Liver (tissue), 9 donors: ENCODE data around the gene SH3RF3. TPM values are rescaled to one million over a fixed set of nuclear protein-coding genes. Genes with fewer than 3 reads are reported as not detected.

Source experiments
- DNase-seq: peaks from one replicate; pipeline ENCODE4 v3.0.0-alpha.2; 2017; ENCODE audit warnings: low spot score
- H3K27ac ChIP-seq, 2 donors: one replicate each; pipeline ENCODE4 v1.7.0; 2013; ENCODE audit warnings: inconsistent platforms in 2 of 2, low read length in 2 of 2, control low read depth in 1 of 2, low read depth in 1 of 2, mild to moderate bottlenecking in 1 of 2
- H3K27me3 ChIP-seq, 4 donors: one replicate each; pipeline versions ENCODE4 v1.6.1 to v1.7.0; 2013; ENCODE audit warnings: low read length in 3 of 4, inconsistent platforms in 1 of 4, mild to moderate bottlenecking in 1 of 4, moderate library complexity in 1 of 4; ENCODE audit not compliant: control insufficient read depth in 4 of 4, insufficient read depth in 4 of 4
- H3K36me3 ChIP-seq, 4 donors: one replicate each; pipeline versions ENCODE4 v1.6.1 to v1.7.0; 2013; ENCODE audit warnings: low read length in 3 of 4, mild to moderate bottlenecking in 3 of 4, low read depth in 1 of 4, moderate library complexity in 1 of 4; ENCODE audit not compliant: control insufficient read depth in 4 of 4, insufficient read depth in 3 of 4
- H3K4me1 ChIP-seq, 4 donors: one replicate each; pipeline versions ENCODE4 v1.6.1 to v1.7.0; 2013; ENCODE audit warnings: low read length in 3 of 4, mild to moderate bottlenecking in 3 of 4, moderate library complexity in 1 of 4; ENCODE audit not compliant: control insufficient read depth in 4 of 4, insufficient read depth in 4 of 4
- H3K4me3 ChIP-seq, 3 donors: one replicate each; pipeline versions ENCODE4 v1.6.1 to v1.7.0; 2013; ENCODE audit warnings: low read length in 3 of 3, control low read depth in 1 of 3, low read depth in 1 of 3, mild to moderate bottlenecking in 1 of 3
- H3K9ac ChIP-seq, 2 donors: one replicate each; pipeline ENCODE4 v1.7.0; 2013; ENCODE audit warnings: low read length in 2 of 2, mild to moderate bottlenecking in 2 of 2, moderate library complexity in 2 of 2, control low read depth in 1 of 2, low read depth in 1 of 2
- H3K9me3 ChIP-seq, 4 donors: one replicate each; pipeline versions ENCODE4 v1.6.1 to v1.7.0; 2013; ENCODE audit warnings: low read length in 3 of 4; ENCODE audit not compliant: control insufficient read depth in 4 of 4
- EGR1 ChIP-seq, 2 donors: IDR thresholded peaks; 2 replicates each; pipeline ENCODE4 v1.6.1; 2016 to 2018; ENCODE audit warnings: antibody characterized with exemption in 2 of 2, low read depth in 2 of 2
- FOXA1 ChIP-seq: IDR thresholded peaks from 2 replicates; pipeline ENCODE4 v1.6.1; 2016; ENCODE audit warnings: antibody characterized with exemption
- FOXA2 ChIP-seq: IDR thresholded peaks from 2 replicates; pipeline ENCODE4 v1.6.1; 2016; ENCODE audit warnings: antibody characterized with exemption
- GABPA ChIP-seq, 2 donors: IDR thresholded peaks in 1 of 2; conservative IDR thresholded peaks in 1 of 2; 2 replicates each; pipeline ENCODE4 v1.6.1; 2016; ENCODE audit warnings: antibody characterized with exemption in 2 of 2, mild to moderate bottlenecking in 1 of 2, moderate library complexity in 1 of 2
- HNF4A ChIP-seq, 2 donors: conservative IDR thresholded peaks; 2 replicates each; pipeline ENCODE4 v1.6.1; 2016; ENCODE audit warnings: antibody characterized with exemption in 2 of 2, mild to moderate bottlenecking in 2 of 2
- HNF4G ChIP-seq: IDR thresholded peaks from 2 replicates; pipeline ENCODE4 v1.6.1; 2016; ENCODE audit warnings: antibody characterized with exemption
- JUND ChIP-seq, 2 donors: IDR thresholded peaks; 2 replicates each; pipeline ENCODE4 v1.6.1; 2016; ENCODE audit warnings: antibody characterized with exemption in 2 of 2
- NR2F2 ChIP-seq: IDR thresholded peaks from 2 replicates; pipeline ENCODE4 v1.6.1; 2016; ENCODE audit warnings: antibody characterized with exemption
- RAD21 ChIP-seq, 2 donors: IDR thresholded peaks; 2 replicates each; pipeline ENCODE4 v1.6.1; 2016; ENCODE audit warnings: antibody characterized with exemption in 2 of 2, mild to moderate bottlenecking in 2 of 2
- RXRA ChIP-seq, 2 donors: IDR thresholded peaks; 2 replicates each; pipeline ENCODE4 v1.6.1; 2017 to 2018; ENCODE audit warnings: antibody characterized with exemption in 2 of 2, mild to moderate bottlenecking in 1 of 2
- SP1 ChIP-seq: IDR thresholded peaks from 2 replicates; pipeline ENCODE4 v1.6.1; 2018; ENCODE audit warnings: antibody characterized with exemption, mild to moderate bottlenecking
- TAF1 ChIP-seq: conservative IDR thresholded peaks from 2 replicates; pipeline ENCODE4 v1.6.1; 2016; ENCODE audit warnings: antibody characterized with exemption, mild to moderate bottlenecking
- YY1 ChIP-seq: IDR thresholded peaks from 2 replicates; pipeline ENCODE4 v1.6.1; 2016; ENCODE audit warnings: antibody characterized with exemption, mild to moderate bottlenecking
- WGBS: extraction: QIAGEN DNeasy Blood & Tissue Kit; methylation state at CpG from one replicate; pipeline ENCODE4 v1.1.7; 2013; 5-methylcytosine and 5-hydroxymethylcytosine counted together
- polyA plus RNA-seq, 2 donors: library from polyadenylated mRNA; stranded (reverse) in 1 of 2; unstranded in 1 of 2; fragments of 200-250 nt in 1 of 2; fragments of >200 nt in 1 of 2; fragmentation: Nextera tagmentation in 1 of 2; extraction: Ambion mirVana in 1 of 2; gene quantifications; one replicate each; pipeline versions ENCODE4 v1.2.1 to v1.2.3, GENCODE V29; 2013 to 2015
- total RNA-seq, 2 donors: library from RNA; depleted of rRNA; stranded (reverse); fragments of >200 nt; gene quantifications; one replicate each; pipeline ENCODE4 v1.2.3, GENCODE V29; 2014
- TF ChIP-seq, protein P1 (sequence below): IDR thresholded peaks from 2 replicates; pipeline ENCODE4 v1.6.1; 2016; ENCODE audit warnings: antibody characterized with exemption
- TF ChIP-seq, protein P2 (sequence below): IDR thresholded peaks from 2 replicates; pipeline ENCODE4 v1.6.1; 2016; ENCODE audit warnings: antibody characterized with exemption
- TF ChIP-seq, protein P3 (sequence below): fragments of 150-350 bp; IDR thresholded peaks from 2 replicates; pipeline ENCODE4 v1.5.1; 2017; ENCODE audit warnings: improper control_type of control experiment, low read depth, low read length; ENCODE audit not compliant: missing input control
- TF ChIP-seq, protein P4 (sequence below): IDR thresholded peaks from 2 replicates; pipeline ENCODE4 v1.6.1; 2016; ENCODE audit warnings: antibody characterized with exemption
- TF ChIP-seq, protein P5 (sequence below): IDR thresholded peaks from 2 replicates; pipeline ENCODE4 v1.6.1; 2016; ENCODE audit warnings: antibody characterized with exemption, mild to moderate bottlenecking
- donor health status: healthy.
- donor health status: healthy.
- donor health status: healthy.
- donor health status: healthy.
- donor health status: healthy.

The SH3RF3 gene
- total and polyA plus RNA-seq, 4 donors: 0.11 to 1.0 (median 0.54) TPM

DNA sequence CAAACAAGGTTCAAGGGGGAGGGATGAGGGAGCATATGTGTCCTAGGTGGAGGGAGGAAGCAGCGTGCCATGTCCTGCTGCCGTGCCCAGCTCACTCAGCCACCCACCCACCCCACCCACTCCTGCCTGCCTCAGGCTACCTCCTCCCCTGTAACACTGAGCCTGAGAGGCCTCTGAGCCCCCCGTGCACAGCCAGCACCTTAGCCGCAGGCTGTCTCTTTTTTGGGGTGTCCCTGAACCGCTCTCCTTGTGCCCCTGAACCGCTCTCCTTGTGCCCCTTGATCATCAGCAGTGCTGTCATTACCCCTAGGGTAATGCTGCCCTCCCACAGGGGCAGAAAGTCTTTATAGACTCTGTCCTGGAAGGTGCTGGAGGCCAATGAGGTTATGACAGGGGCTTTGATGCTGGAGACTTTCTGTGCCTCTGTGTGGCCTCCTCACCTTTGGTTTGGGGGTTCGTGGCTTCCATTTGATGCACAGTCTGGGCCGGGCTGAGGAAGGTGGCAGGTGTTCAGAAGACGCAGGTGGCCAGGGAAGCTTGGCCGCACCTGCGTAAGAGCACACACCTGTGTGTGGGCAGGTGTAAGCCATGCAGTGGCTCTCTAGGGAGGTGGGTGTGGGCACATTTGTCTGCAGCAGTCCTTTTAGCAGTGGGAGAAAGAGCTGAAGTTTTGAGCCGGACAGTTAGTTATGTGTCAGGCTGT lies 344.8 kb downstream of the SH3RF3 start:
- no peak for DNase-seq
- 89% methylated on average over 12 of the region's 12 CpGs for WGBS

More for the DNA sequence above, 344.8 kb downstream of the SH3RF3 start:
- no peaks in the 10 kb centered on the region for H3K4me1 ChIP-seq
- H3K27me3 ChIP-seq: no peaks in the 10 kb centered on the region
- H3K9ac ChIP-seq: no peak overlapping the region
- H3K9me3 ChIP-seq: no peaks in the 10 kb centered on the region
- TF ChIP-seq, protein P1, sequence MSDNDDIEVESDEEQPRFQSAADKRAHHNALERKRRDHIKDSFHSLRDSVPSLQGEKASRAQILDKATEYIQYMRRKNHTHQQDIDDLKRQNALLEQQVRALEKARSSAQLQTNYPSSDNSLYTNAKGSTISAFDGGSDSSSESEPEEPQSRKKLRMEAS: no peak
- TF ChIP-seq, protein P2, sequence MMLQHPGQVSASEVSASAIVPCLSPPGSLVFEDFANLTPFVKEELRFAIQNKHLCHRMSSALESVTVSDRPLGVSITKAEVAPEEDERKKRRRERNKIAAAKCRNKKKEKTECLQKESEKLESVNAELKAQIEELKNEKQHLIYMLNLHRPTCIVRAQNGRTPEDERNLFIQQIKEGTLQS: no peak
- TF ChIP-seq TAF1: no peak
- no peak for TF ChIP-seq NR2F2
- TF ChIP-seq JUND (IDR thresholded peaks at IDR 0.05): no peak
- TF ChIP-seq RXRA (IDR thresholded peaks at IDR 0.05): no peak
- TF ChIP-seq, protein P3, sequence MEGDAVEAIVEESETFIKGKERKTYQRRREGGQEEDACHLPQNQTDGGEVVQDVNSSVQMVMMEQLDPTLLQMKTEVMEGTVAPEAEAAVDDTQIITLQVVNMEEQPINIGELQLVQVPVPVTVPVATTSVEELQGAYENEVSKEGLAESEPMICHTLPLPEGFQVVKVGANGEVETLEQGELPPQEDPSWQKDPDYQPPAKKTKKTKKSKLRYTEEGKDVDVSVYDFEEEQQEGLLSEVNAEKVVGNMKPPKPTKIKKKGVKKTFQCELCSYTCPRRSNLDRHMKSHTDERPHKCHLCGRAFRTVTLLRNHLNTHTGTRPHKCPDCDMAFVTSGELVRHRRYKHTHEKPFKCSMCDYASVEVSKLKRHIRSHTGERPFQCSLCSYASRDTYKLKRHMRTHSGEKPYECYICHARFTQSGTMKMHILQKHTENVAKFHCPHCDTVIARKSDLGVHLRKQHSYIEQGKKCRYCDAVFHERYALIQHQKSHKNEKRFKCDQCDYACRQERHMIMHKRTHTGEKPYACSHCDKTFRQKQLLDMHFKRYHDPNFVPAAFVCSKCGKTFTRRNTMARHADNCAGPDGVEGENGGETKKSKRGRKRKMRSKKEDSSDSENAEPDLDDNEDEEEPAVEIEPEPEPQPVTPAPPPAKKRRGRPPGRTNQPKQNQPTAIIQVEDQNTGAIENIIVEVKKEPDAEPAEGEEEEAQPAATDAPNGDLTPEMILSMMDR: no peak
- TF ChIP-seq HNF4G: no peak
- TF ChIP-seq FOXA1: no peak
- TF ChIP-seq SP1: no peak
- no peak for TF ChIP-seq FOXA2
- TF ChIP-seq, protein P4, sequence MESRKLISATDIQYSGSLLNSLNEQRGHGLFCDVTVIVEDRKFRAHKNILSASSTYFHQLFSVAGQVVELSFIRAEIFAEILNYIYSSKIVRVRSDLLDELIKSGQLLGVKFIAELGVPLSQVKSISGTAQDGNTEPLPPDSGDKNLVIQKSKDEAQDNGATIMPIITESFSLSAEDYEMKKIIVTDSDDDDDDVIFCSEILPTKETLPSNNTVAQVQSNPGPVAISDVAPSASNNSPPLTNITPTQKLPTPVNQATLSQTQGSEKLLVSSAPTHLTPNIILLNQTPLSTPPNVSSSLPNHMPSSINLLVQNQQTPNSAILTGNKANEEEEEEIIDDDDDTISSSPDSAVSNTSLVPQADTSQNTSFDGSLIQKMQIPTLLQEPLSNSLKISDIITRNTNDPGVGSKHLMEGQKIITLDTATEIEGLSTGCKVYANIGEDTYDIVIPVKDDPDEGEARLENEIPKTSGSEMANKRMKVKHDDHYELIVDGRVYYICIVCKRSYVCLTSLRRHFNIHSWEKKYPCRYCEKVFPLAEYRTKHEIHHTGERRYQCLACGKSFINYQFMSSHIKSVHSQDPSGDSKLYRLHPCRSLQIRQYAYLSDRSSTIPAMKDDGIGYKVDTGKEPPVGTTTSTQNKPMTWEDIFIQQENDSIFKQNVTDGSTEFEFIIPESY: no peak
- no peak for TF ChIP-seq RAD21 (IDR thresholded peaks at IDR 0.05)
- TF ChIP-seq, protein P5, sequence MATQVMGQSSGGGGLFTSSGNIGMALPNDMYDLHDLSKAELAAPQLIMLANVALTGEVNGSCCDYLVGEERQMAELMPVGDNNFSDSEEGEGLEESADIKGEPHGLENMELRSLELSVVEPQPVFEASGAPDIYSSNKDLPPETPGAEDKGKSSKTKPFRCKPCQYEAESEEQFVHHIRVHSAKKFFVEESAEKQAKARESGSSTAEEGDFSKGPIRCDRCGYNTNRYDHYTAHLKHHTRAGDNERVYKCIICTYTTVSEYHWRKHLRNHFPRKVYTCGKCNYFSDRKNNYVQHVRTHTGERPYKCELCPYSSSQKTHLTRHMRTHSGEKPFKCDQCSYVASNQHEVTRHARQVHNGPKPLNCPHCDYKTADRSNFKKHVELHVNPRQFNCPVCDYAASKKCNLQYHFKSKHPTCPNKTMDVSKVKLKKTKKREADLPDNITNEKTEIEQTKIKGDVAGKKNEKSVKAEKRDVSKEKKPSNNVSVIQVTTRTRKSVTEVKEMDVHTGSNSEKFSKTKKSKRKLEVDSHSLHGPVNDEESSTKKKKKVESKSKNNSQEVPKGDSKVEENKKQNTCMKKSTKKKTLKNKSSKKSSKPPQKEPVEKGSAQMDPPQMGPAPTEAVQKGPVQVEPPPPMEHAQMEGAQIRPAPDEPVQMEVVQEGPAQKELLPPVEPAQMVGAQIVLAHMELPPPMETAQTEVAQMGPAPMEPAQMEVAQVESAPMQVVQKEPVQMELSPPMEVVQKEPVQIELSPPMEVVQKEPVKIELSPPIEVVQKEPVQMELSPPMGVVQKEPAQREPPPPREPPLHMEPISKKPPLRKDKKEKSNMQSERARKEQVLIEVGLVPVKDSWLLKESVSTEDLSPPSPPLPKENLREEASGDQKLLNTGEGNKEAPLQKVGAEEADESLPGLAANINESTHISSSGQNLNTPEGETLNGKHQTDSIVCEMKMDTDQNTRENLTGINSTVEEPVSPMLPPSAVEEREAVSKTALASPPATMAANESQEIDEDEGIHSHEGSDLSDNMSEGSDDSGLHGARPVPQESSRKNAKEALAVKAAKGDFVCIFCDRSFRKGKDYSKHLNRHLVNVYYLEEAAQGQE: no peak
- no peak for TF ChIP-seq HNF4A (conservative IDR thresholded peaks at IDR 0.05)
- no peak for TF ChIP-seq GABPA (IDR thresholded peaks at IDR 0.05 in 1 of 2, conservative IDR thresholded peaks at IDR 0.05 in 1 of 2)
- no peak for TF ChIP-seq EGR1 (IDR thresholded peaks at IDR 0.05; ENCODE audit: low read depth in 2 of 2)
- no peak for TF ChIP-seq YY1
- no peak overlapping the region for H3K4me3 ChIP-seq
- no peaks in the 10 kb centered on the region for H3K36me3 ChIP-seq
- no peak overlapping the region for H3K27ac ChIP-seq
